ENCODE results near the gene DNAJA4. TPM values are rescaled to one million over a fixed set of nuclear protein-coding genes. Genes with fewer than 3 reads are reported as not detected.

Gene DNAJA4
- total RNA-seq, 1 donor from 2014 or later: 39.5 TPM

GRCh38 chr15:78312957-78313356, 48.6 kb downstream of the DNAJA4 start:
- intact Hi-C loops (cut with micrococcal nuclease): no loop called here

GRCh38 chr15:78313383-78313782, 49.0 kb downstream of the DNAJA4 start:
- intact Hi-C loops (cut with micrococcal nuclease): no loop called here

GRCh38 chr15:78314181-78314581, 49.8 kb downstream of the DNAJA4 start:
- intact Hi-C loops (cut with micrococcal nuclease): no loop called here

GRCh38 chr15:78315686-78316282, 51.4 kb downstream of the DNAJA4 start:
- intact Hi-C loops (cut with micrococcal nuclease): no loop called here

GRCh38 chr15:78316283-78317083, 52.1 kb downstream of the DNAJA4 start:
- intact Hi-C loops (cut with micrococcal nuclease): no loop called here

- intact Hi-C loops (cut with micrococcal nuclease): no loop called here
Observed at GRCh38 chr15:78317145-78317836, 52.9 kb downstream of the DNAJA4 start.

GRCh38 chr15:78319588-78319987, 55.2 kb downstream of the DNAJA4 start:
- intact Hi-C loops (cut with micrococcal nuclease): no loop called here

GRCh38 chr15:78320183-78320582, 55.8 kb downstream of the DNAJA4 start:
- intact Hi-C loops (cut with micrococcal nuclease): no loop called here

GRCh38 chr15:78321041-78321570, 56.7 kb downstream of the DNAJA4 start:
- intact Hi-C loops (cut with micrococcal nuclease): no loop called here

GRCh38 chr15:78321786-78322185, 57.4 kb downstream of the DNAJA4 start:
- intact Hi-C loops (cut with micrococcal nuclease): no loop called here

- intact Hi-C loops (cut with micrococcal nuclease): no loop called here
Observed at GRCh38 chr15:78322243-78322642, 57.9 kb downstream of the DNAJA4 start.

GRCh38 chr15:78322724-78323521, 58.6 kb downstream of the DNAJA4 start:
- intact Hi-C loops (cut with micrococcal nuclease): no loop called here

- intact Hi-C loops (cut with micrococcal nuclease): no loop called here
Observed at GRCh38 chr15:78323693-78324092, 59.3 kb downstream of the DNAJA4 start.

- intact Hi-C loops (cut with micrococcal nuclease): no loop called here
Observed at GRCh38 chr15:78324144-78324543, 59.8 kb downstream of the DNAJA4 start.

GRCh38 chr15:78325092-78325843, 60.9 kb downstream of the DNAJA4 start:
- intact Hi-C loops (cut with micrococcal nuclease): no loop called here

GRCh38 chr15:78327466-78327865, 63.1 kb downstream of the DNAJA4 start:
- intact Hi-C loops (cut with micrococcal nuclease): no loop called here

GRCh38 chr15:78329625-78330024, 65.3 kb downstream of the DNAJA4 start:
- intact Hi-C loops (cut with micrococcal nuclease): no loop called here

Data from T-helper 2 cell treated with Interferon-gamma antibody and Interleukin-4, amounts not matched to agents 100 ng/mL and 5 ng/mL, for 36 hours (primary cell).